Muscle layer of duodenum (tissue), 2 donors: Measurements from ENCODE around the gene TESK2.

Experiments used
- H3K27ac ChIP-seq: one replicate; pipeline ENCODE4 v1.7.0; 2013; ENCODE audit warnings: mild to moderate bottlenecking, low read length
- H3K27me3 ChIP-seq: one replicate; pipeline ENCODE4 v1.7.0; 2013; ENCODE audit warnings: low read depth, mild to moderate bottlenecking, control low read depth, low read length
- H3K36me3 ChIP-seq, 2 donors: one replicate each; pipeline ENCODE4 v1.7.0; 2013; ENCODE audit warnings: low read length in 2 of 2, control low read depth in 1 of 2, mild to moderate bottlenecking in 1 of 2; ENCODE audit not compliant: insufficient read depth in 2 of 2, control insufficient read depth in 1 of 2
- H3K4me1 ChIP-seq, 2 donors: one replicate each; pipeline ENCODE4 v1.7.0; 2013; ENCODE audit warnings: low read length in 2 of 2, mild to moderate bottlenecking in 2 of 2, control low read depth in 1 of 2, moderate library complexity in 1 of 2; ENCODE audit not compliant: insufficient read depth in 2 of 2, control insufficient read depth in 1 of 2
- H3K4me3 ChIP-seq, 2 donors: one replicate each; pipeline ENCODE4 v1.7.0; 2013; ENCODE audit warnings: low read length in 2 of 2, low read depth in 1 of 2, mild to moderate bottlenecking in 1 of 2
- H3K9me3 ChIP-seq, 2 donors: one replicate each; pipeline ENCODE4 v1.7.0; 2013; ENCODE audit warnings: low read length in 2 of 2, control low read depth in 1 of 2, mild to moderate bottlenecking in 1 of 2; ENCODE audit not compliant: control insufficient read depth in 1 of 2
- donor health status: healthy.

TESK2 gene

GRCh38 chr1:45345014-45345413 lies 145.9 kb downstream of the TESK2 start:
- no peak overlapping the region for H3K27ac ChIP-seq
- peaks cover 16 to 38% of the 10 kb centered on the region in 2 donors for H3K4me1 ChIP-seq
- H3K27me3 ChIP-seq = no peaks in the 10 kb centered on the region
- peaks cover 40 to 46% of the 10 kb centered on the region in 2 donors for H3K36me3 ChIP-seq
- H3K4me3 ChIP-seq = no peak overlapping the region
- H3K9me3 ChIP-seq = no peaks in the 10 kb centered on the region

- Histone ChIP-seq H3K4me1 (peaks cover 16 to 38% of the 10 kb centered on the region in 2 donors), H3K4me3 (no peak overlapping the region), H3K27me3 (no peaks in the 10 kb centered on the region), H3K36me3 (peaks cover 40 to 46% of the 10 kb centered on the region in 2 donors), H3K27ac (no peak overlapping the region), H3K9me3 (no peaks in the 10 kb centered on the region)
These were observed 146.5 kb downstream of the TESK2 start for GRCh38 chr1:45344499-45344898.

GRCh38 chr1:45340816-45341466 lies 150.0 kb downstream of the TESK2 start:
- H3K27ac ChIP-seq = peak overlapping the region; percentile 99
- H3K27me3 ChIP-seq = no peaks in the 10 kb centered on the region

GRCh38 chr1:45339789-45340558 lies 151.0 kb downstream of the TESK2 start, which contains the start of the genes MUTYH and TOE1:
MUTYH (minus strand) TSS chr1:45340440; CDS start chr1:45334505, 5,935 bp downstream.
TOE1 (plus strand) TSS chr1:45340170; CDS start chr1:45340253, 83 bp downstream.
- H3K27me3 ChIP-seq = no peaks in the 10 kb centered on the region
- H3K4me1 ChIP-seq = peaks cover 10 to 20% of the 10 kb centered on the region in 2 donors
- H3K36me3 ChIP-seq = peaks cover 32 to 33% of the 10 kb centered on the region in 2 donors
- H3K4me3 ChIP-seq = peak within 1 kb of the TSS; percentile 83 to 96
- H3K9me3 ChIP-seq = no peaks in the 10 kb centered on the region
- H3K27ac ChIP-seq = peak within 1 kb of the TSS; percentile 99

More at GRCh38 chr1:45340816-45341466, 150.0 kb downstream of the TESK2 start:
- Histone ChIP-seq H3K9me3 (no peaks in the 10 kb centered on the region), H3K4me1 (peaks cover 10 to 20% of the 10 kb centered on the region in 2 donors), H3K4me3 (peak overlapping the region; percentile 83 to 96), H3K36me3 (peaks cover 40 to 41% of the 10 kb centered on the region in 2 donors)

- H3K27ac ChIP-seq = no peak overlapping the region
- no peaks in the 10 kb centered on the region for H3K27me3 ChIP-seq
- H3K4me3 ChIP-seq = no peak overlapping the region
- H3K4me1 ChIP-seq = peaks cover 10 to 20% of the 10 kb centered on the region in 2 donors
- H3K9me3 ChIP-seq = no peaks in the 10 kb centered on the region
- H3K36me3 ChIP-seq = peaks cover 16 to 20% of the 10 kb centered on the region in 2 donors
These were observed 153.2 kb downstream of the TESK2 start for GRCh38 chr1:45337630-45338325.

GRCh38 chr1:45335855-45336324 lies 155.1 kb downstream of the TESK2 start:
- Histone ChIP-seq H3K4me3 (no peak overlapping the region), H3K27me3 (no peaks in the 10 kb centered on the region), H3K4me1 (peaks cover 4% of the 10 kb centered on the region in 2 donors), H3K36me3 (peaks cover 11 to 27% of the 10 kb centered on the region in 2 donors), H3K9me3 (no peaks in the 10 kb centered on the region), H3K27ac (no peak overlapping the region)

GRCh38 chr1:45334308-45335245 lies 156.4 kb downstream of the TESK2 start:
- Histone ChIP-seq H3K36me3 (peaks cover 15 to 30% of the 10 kb centered on the region in 2 donors), H3K27me3 (no peaks in the 10 kb centered on the region), H3K4me1 (no peaks in the 10 kb centered on the region), H3K4me3 (no peak overlapping the region), H3K9me3 (no peaks in the 10 kb centered on the region), H3K27ac (no peak overlapping the region)

- Histone ChIP-seq H3K4me1 (peaks cover 0 to 4% of the 10 kb centered on the region in 2 donors), H3K36me3 (peaks cover 15 to 39% of the 10 kb centered on the region in 2 donors), H3K4me3 (no peak overlapping the region), H3K27ac (no peak overlapping the region), H3K9me3 (no peaks in the 10 kb centered on the region), H3K27me3 (no peaks in the 10 kb centered on the region)
These were observed 158.6 kb downstream of the TESK2 start for GRCh38 chr1:45332346-45332720.

GRCh38 chr1:45331436-45332345 lies 159.3 kb downstream of the TESK2 start:
- peaks cover 15 to 39% of the 10 kb centered on the region in 2 donors for H3K36me3 ChIP-seq
- no peaks in the 10 kb centered on the region for H3K27me3 ChIP-seq
- no peaks in the 10 kb centered on the region for H3K9me3 ChIP-seq
- H3K27ac ChIP-seq = no peak overlapping the region
- H3K4me1 ChIP-seq = peaks cover 0 to 7% of the 10 kb centered on the region in 2 donors
- H3K4me3 ChIP-seq = no peak overlapping the region
